ENCODE data around the gene SNX5. TPM values are rescaled to one million over a fixed set of nuclear protein-coding genes. Genes with fewer than 3 reads are reported as not detected.

The SNX5 gene
- total and polyA plus RNA-seq, 2 donors (not counting 1 experiment from before 2014, with no cell fraction given) = 97.8 to 128 TPM

DNA sequence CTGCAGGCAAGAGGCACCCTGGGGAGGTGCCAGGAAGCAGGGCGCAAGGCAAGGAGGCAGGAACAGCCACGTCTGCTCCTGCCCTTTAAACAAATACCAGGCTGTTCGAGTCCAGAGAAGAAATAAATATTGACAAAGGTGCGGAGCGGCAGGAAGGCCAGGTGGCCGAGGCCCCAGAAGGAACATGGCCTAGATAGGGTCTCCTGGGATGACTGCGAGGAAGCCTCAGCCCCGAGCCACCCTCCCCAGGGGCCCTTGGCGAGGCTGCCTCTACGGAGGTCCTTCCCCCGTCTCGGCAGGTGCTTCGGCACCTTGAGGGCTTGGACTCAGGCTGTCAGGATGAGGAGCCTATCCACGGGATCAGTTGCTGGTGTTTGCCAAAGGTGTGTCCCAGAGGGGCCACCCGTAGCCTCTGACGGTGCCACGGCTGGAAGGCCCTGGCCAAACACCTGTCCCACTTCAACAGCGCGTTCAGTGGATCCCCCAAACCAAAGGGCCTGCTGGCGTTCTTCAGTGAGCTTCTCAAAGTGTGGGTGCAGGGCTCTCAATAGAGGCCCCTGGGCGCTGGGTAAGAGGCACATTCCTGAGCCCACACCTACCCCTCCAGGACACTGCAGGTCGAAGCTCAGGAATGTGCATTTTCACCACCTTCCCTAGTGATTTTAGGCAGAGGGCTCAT lies 39.8 kb downstream of the SNX5 start:
- H4K20me1 ChIP-seq (ENCODE audit: control insufficient read depth, insufficient read depth, low read length, poor library complexity, severe bottlenecking) = no peaks in the 10 kb centered on the region
- Mint-ChIP-seq H3K27me3 (peaks cover 35% of the 10 kb centered on the region), H3K4me1 (peaks cover 6% of the 10 kb centered on the region), H3K27ac (no peak overlapping the region), H3K4me3 (no peak overlapping the region), H3K9me3 (ENCODE audit: insufficient read depth) (no peaks in the 10 kb centered on the region)
- no peak overlapping the region for H3K9ac ChIP-seq (ENCODE audit: low read length)
- peaks cover 0 to 14% (median 5%) of the 10 kb centered on the region in 4 experiments for H3K27me3 ChIP-seq (replicated peaks in 1 of 4; ENCODE audit: control extremely low read depth in 1 of 4, control insufficient read depth in 3 of 4, insufficient read depth in 4 of 4, low read length in 3 of 4)
- DNase-seq = no peak
- H3K9me3 ChIP-seq (ENCODE audit: control extremely low read depth in 1 of 3, control insufficient read depth in 2 of 3, insufficient read depth in 1 of 3, low read length in 2 of 3) = peaks cover 0 to 5% (median 0%) of the 10 kb centered on the region in 3 donors
- H3K4me1 ChIP-seq (ENCODE audit: control insufficient read depth in 2 of 2, insufficient read depth in 2 of 2, low read length in 2 of 2) = peaks cover 4 to 8% of the 10 kb centered on the region in 2 donors
- TF ChIP-seq EZH2 (IDR thresholded peaks at IDR 0.05; ENCODE audit: borderline replicate concordance, insufficient read depth, low read depth, low read length, poor library complexity, severe bottlenecking) (no peak), CTCF (IDR thresholded peaks at IDR 0.05) (no peak)
- intact Hi-C loops (cut with micrococcal nuclease) = no loop called here
- H2AFZ ChIP-seq (ENCODE audit: insufficient read depth, low read depth, low read length, poor library complexity, severe bottlenecking) = no peak overlapping the region
- no peak for ATAC-seq (ENCODE audit: low read depth)
- peak overlapping the region; percentile 12 for H3K4me2 ChIP-seq (replicated peaks; ENCODE audit: low read depth, low read length, poor library complexity, severe bottlenecking)
- ChIA-PET CTCF (interaction anchor here (0.9 to 1.5 kb wide), 2 partner anchors 10 to 26 kb away, joined by 3 read pairs; no protein-coding TSS in a partner anchor), POLR2A (no interaction called here)
- H3K36me3 ChIP-seq (replicated peaks in 1 of 2; ENCODE audit: control extremely low read depth in 1 of 2, control insufficient read depth in 1 of 2, extremely low read depth in 1 of 2, insufficient read depth in 2 of 2, low read length in 1 of 2) = no peaks in the 10 kb centered on the region
- H3K79me2 ChIP-seq (ENCODE audit: control insufficient read depth, insufficient read depth, low read length) = no peaks in the 10 kb centered on the region
- H3K27ac ChIP-seq (ENCODE audit: low read length in 2 of 2) = no peak overlapping the region
- 11% methylated on average over 20 of the region's 22 CpGs for WGBS (ENCODE audit: insufficient coverage)
- H3K4me3 ChIP-seq (ENCODE audit: control extremely low read depth in 1 of 5, extremely low read depth in 1 of 5, insufficient read depth in 1 of 5, low read depth in 2 of 5, low read length in 4 of 5) = no peak overlapping the region

GRCh38 chr20:17928211-17928611 lies 40.4 kb downstream of the SNX5 start:
- no peak overlapping the region for H2AFZ ChIP-seq (ENCODE audit: insufficient read depth, low read depth, low read length, poor library complexity, severe bottlenecking)
- ChIA-PET CTCF (no interaction called here), POLR2A (no interaction called here)
- no peaks in the 10 kb centered on the region for H4K20me1 ChIP-seq (ENCODE audit: control insufficient read depth, insufficient read depth, low read length, poor library complexity, severe bottlenecking)
- peak overlapping the region; percentile 12 for H3K4me2 ChIP-seq (replicated peaks; ENCODE audit: low read depth, low read length, poor library complexity, severe bottlenecking)
- H3K27ac ChIP-seq (ENCODE audit: low read length in 2 of 2) = no peak overlapping the region
- H3K9ac ChIP-seq (ENCODE audit: low read length) = no peak overlapping the region
- ATAC-seq (ENCODE audit: low read depth) (no peak), DNase-seq (no peak)
- H3K79me2 ChIP-seq (ENCODE audit: control insufficient read depth, insufficient read depth, low read length) = no peaks in the 10 kb centered on the region
- TF ChIP-seq CTCF (IDR thresholded peaks at IDR 0.05) = no peak
- no peak for TF ChIP-seq EZH2 (IDR thresholded peaks at IDR 0.05; ENCODE audit: borderline replicate concordance, insufficient read depth, low read depth, low read length, poor library complexity, severe bottlenecking)
- peaks cover 0 to 14% (median 5%) of the 10 kb centered on the region in 4 experiments for H3K27me3 ChIP-seq (replicated peaks in 1 of 4; ENCODE audit: control extremely low read depth in 1 of 4, control insufficient read depth in 3 of 4, insufficient read depth in 4 of 4, low read length in 3 of 4)
- intact Hi-C loops (cut with micrococcal nuclease) = no loop called here
- H3K4me3 ChIP-seq (ENCODE audit: control extremely low read depth in 1 of 5, extremely low read depth in 1 of 5, insufficient read depth in 1 of 5, low read depth in 2 of 5, low read length in 4 of 5) = no peak overlapping the region
- H3K27me3 Mint-ChIP-seq = peaks cover 38% of the 10 kb centered on the region
- H3K4me1 ChIP-seq (ENCODE audit: control insufficient read depth in 2 of 2, insufficient read depth in 2 of 2, low read length in 2 of 2) = peaks cover 4 to 8% of the 10 kb centered on the region in 2 donors
- H3K9me3 ChIP-seq (ENCODE audit: control extremely low read depth in 1 of 3, control insufficient read depth in 2 of 3, insufficient read depth in 1 of 3, low read length in 2 of 3) = peaks cover 0 to 5% (median 0%) of the 10 kb centered on the region in 3 donors
- H3K9me3 Mint-ChIP-seq (ENCODE audit: insufficient read depth) = no peaks in the 10 kb centered on the region
- WGBS (ENCODE audit: insufficient coverage) = 84% methylated on average over 7 of the region's 7 CpGs
- no peaks in the 10 kb centered on the region for H3K36me3 ChIP-seq (replicated peaks in 1 of 2; ENCODE audit: control extremely low read depth in 1 of 2, control insufficient read depth in 1 of 2, extremely low read depth in 1 of 2, insufficient read depth in 2 of 2, low read length in 1 of 2)
- peaks cover 6% of the 10 kb centered on the region for H3K4me1 Mint-ChIP-seq
- no peak overlapping the region for H3K4me3 Mint-ChIP-seq
- H3K27ac Mint-ChIP-seq = no peak overlapping the region
